GM23338 (cell line): ENCODE data around the gene USP24.

Source experiments
- CREB1 ChIP-seq: fragments of 250-450 bp; sonication (Bioruptor Pico); IDR thresholded peaks from 2 replicates; pipeline ENCODE4 v1.5.0; 2020; ENCODE audit warnings: low read depth, mild to moderate bottlenecking, moderate library complexity
- CTCF ChIP-seq, 2 experiments: fragments of 200-600 bp in 1 of 2; sonication (generic) in 1 of 2; conservative IDR thresholded peaks; 2 replicates each; pipeline versions ENCODE4 v1.5.1 to v1.6.1; 2016 to 2017; ENCODE audit warnings: antibody characterized with exemption in 2 of 2, low read depth in 2 of 2, mild to moderate bottlenecking in 2 of 2, moderate library complexity in 1 of 2
- ETS1 ChIP-seq: IDR thresholded peaks from 2 replicates; pipeline ENCODE4 v1.6.1; 2016; ENCODE audit warnings: antibody characterized with exemption
- EZH2 ChIP-seq: fragments of 200-600 bp; sonication (generic); IDR thresholded peaks from one replicate; pipeline ENCODE4 v1.8.0; 2017; ENCODE audit warnings: antibody characterized with exemption, mild to moderate bottlenecking, low read depth; ENCODE audit not compliant: unreplicated experiment
- EZH2phosphoT487 ChIP-seq: fragments of 200-600 bp; sonication (generic); IDR thresholded peaks from one replicate; pipeline ENCODE4 v1.8.1; 2018; ENCODE audit warnings: antibody characterized with exemption; ENCODE audit not compliant: unreplicated experiment
- JUNB ChIP-seq: IDR thresholded peaks from one replicate; pipeline ENCODE4 v1.6.1; 2016; ENCODE audit warnings: antibody characterized with exemption; ENCODE audit not compliant: unreplicated experiment
- NANOG ChIP-seq: IDR thresholded peaks from 2 replicates; pipeline ENCODE4 v1.6.1; 2016; ENCODE audit warnings: antibody characterized with exemption, borderline replicate concordance
- POLR2AphosphoS5 ChIP-seq: IDR thresholded peaks from 2 replicates; pipeline ENCODE4 v1.6.1; 2016; ENCODE audit warnings: antibody characterized with exemption, low read depth
- REST ChIP-seq: IDR thresholded peaks from one replicate; pipeline ENCODE4 v1.6.1; 2018; ENCODE audit warnings: antibody characterized with exemption; ENCODE audit not compliant: unreplicated experiment
- STAT1 ChIP-seq: IDR thresholded peaks from one replicate; pipeline ENCODE4 v1.6.1; 2016; ENCODE audit warnings: antibody characterized with exemption; ENCODE audit not compliant: unreplicated experiment
- ZNF114 ChIP-seq: fragments of 250-450 bp; sonication (Bioruptor Pico); IDR thresholded peaks from 2 replicates; pipeline ENCODE4 v1.5.0; 2020; ENCODE audit warnings: mild to moderate bottlenecking, moderate library complexity
- ZNF331 ChIP-seq: fragments of 250-450 bp; sonication (Bioruptor Pico); IDR thresholded peaks from 2 replicates; pipeline ENCODE4 v1.5.0; 2020; ENCODE audit warnings: low read depth, mild to moderate bottlenecking, moderate library complexity
- ZNF462 ChIP-seq: fragments of 250-450 bp; sonication (Bioruptor Pico); IDR thresholded peaks from 2 replicates; pipeline ENCODE4 v1.5.0; 2020; ENCODE audit warnings: mild to moderate bottlenecking, moderate library complexity

GRCh38 chr1:55195521-55196233 lies 19.5 kb downstream of the USP24 start:
- TF ChIP-seq EZH2 (no peak), CTCF (conservative IDR thresholded peaks at IDR 0.05; ENCODE audit: low read depth in 2 of 2) (no peak), POLR2AphosphoS5 (no peak), EZH2phosphoT487 (no peak), REST (no peak), STAT1 (no peak), CREB1 (CRISPR knock-in tag) (no peak), ZNF331 (CRISPR knock-in tag) (no peak), NANOG (no peak), ETS1 (no peak), ZNF462 (CRISPR knock-in tag) (no peak), JUNB (no peak), ZNF114 (no peak)
